Loucy (cell line): Measurements from ENCODE around the gene HPSE2.

Experiments
- CTCF ChIP-seq: fragments of 200-600 bp; sonication (generic); conservative IDR thresholded peaks from 2 replicates; pipeline ENCODE4 v1.5.1; 2014; ENCODE audit warnings: mild to moderate bottlenecking, antibody characterized with exemption, low read length
- EZH2phosphoT487 ChIP-seq: fragments of 200-600 bp; IDR thresholded peaks from 2 replicates; pipeline ENCODE4 v1.6.1; 2018; ENCODE audit warnings: antibody characterized with exemption, mild to moderate bottlenecking, moderate library complexity, borderline replicate concordance

DNA sequence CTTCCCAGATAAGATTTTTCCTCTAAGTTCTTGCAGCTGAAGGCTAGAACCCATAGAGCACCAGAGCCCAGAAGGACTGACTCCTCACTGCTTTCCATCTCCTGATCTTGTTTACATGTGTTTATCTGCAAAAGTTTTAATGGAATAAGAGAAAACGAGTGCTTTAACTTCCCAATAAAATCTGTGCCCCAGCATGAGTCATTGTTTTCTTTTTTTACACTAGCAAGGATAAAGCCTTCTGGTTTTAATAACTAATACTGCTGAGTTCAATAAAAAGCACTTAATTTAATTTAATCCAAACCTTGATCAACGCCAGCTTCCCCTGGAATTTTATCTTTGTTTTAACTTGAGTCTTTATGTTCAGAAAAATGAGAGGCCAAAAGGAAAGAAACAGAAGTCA, 227.6 kb downstream of the HPSE2 start:
- no peak for TF ChIP-seq CTCF
- TF ChIP-seq EZH2phosphoT487, result no peak
